IMR-90 (cell line): ENCODE data around the gene FAIM2. TPM values are rescaled to one million over a fixed set of nuclear protein-coding genes. Genes with fewer than 3 reads are reported as not detected.

Experiments
- ATAC-seq: fragments of 200-7000 bp; cut with Tn5 transposase; 2 replicates; pipeline ENCODE4 v1.9.1; 2020; ENCODE audit warnings: low read depth, mild to moderate bottlenecking, moderate library complexity
- BruUV-seq: library from RNA; stranded (reverse); fragments of 400-500 nt; replicated peaks from 2 replicates; lab custom pipeline; 2021; lab: Mats Ljungman, UMichigan
- CTCF ChIA-PET: fragments of 300-600 bp; formaldehyde crosslinking; extraction: SDS; loops from one replicate; lab custom pipeline; 2021; ENCODE audit warnings: antibody characterized with exemption; lab: Yijun Ruan, JAX
- POLR2A ChIA-PET: fragments of 300-600 bp; sonication (Branson Sonifier 250); formaldehyde crosslinking; loops from one replicate; lab custom pipeline; 2022; ENCODE audit warnings: antibody characterized with exemption; ENCODE audit not compliant: unreplicated experiment; lab: Charles Lee
- DNase-seq: peaks from one replicate; pipeline ENCODE4 v3.0.0; 2013
- H2AFZ ChIP-seq: replicated peaks from 2 replicates; pipeline ENCODE3; 2013; ENCODE audit warnings: low read length, mild to moderate bottlenecking; ENCODE audit not compliant: poor library complexity
- H2AK5ac ChIP-seq: 2 replicates; pipeline ENCODE4 v1.6.1; 2013; ENCODE audit warnings: low read depth, low read length, inconsistent platforms
- H2AK9ac ChIP-seq: replicated peaks from 2 replicates; pipeline ENCODE3; 2013; ENCODE audit warnings: mild to moderate bottlenecking, low read depth, low read length, moderate library complexity; ENCODE audit not compliant: poor library complexity
- H2BK120ac ChIP-seq: 2 replicates; pipeline ENCODE4 v1.6.1; 2013; ENCODE audit warnings: low read depth, low read length, inconsistent platforms
- H2BK15ac ChIP-seq: 3 replicates; pipeline ENCODE4 v1.6.1; 2013; ENCODE audit warnings: low read depth, low read length, inconsistent platforms
- H2BK20ac ChIP-seq: 2 replicates; pipeline ENCODE4 v1.6.1; 2013; ENCODE audit warnings: low read depth, mild to moderate bottlenecking, inconsistent platforms, low read length, moderate library complexity
- H2BK5ac ChIP-seq: 2 replicates; pipeline ENCODE4 v1.6.1; 2013; ENCODE audit warnings: mild to moderate bottlenecking, low read depth, low read length, inconsistent platforms; ENCODE audit not compliant: poor library complexity, severe bottlenecking
- H3K14ac ChIP-seq: replicated peaks from 2 replicates; pipeline ENCODE4 v1.6.1; 2013; ENCODE audit warnings: low read depth, low read length, inconsistent platforms
- H3K18ac ChIP-seq: 2 replicates; pipeline ENCODE4 v1.6.1; 2013; ENCODE audit warnings: low read depth, low read length, control low read depth
- H3K23ac ChIP-seq: 2 replicates; pipeline ENCODE4 v1.6.1; 2013; ENCODE audit warnings: low read depth, low read length, inconsistent platforms
- H3K27ac ChIP-seq: 2 replicates; pipeline ENCODE4 v1.5.1; 2013; ENCODE audit warnings: mild to moderate bottlenecking, control low read depth, low read length; ENCODE audit not compliant: insufficient read depth
- H3K27me3 ChIP-seq: 2 replicates; pipeline ENCODE4 v1.6.1; 2013; ENCODE audit warnings: low read length; ENCODE audit not compliant: control insufficient read depth, insufficient read depth
- H3K36me3 ChIP-seq: 2 replicates; pipeline ENCODE4 v1.6.1; 2013; ENCODE audit warnings: low read length, mixed read lengths; ENCODE audit not compliant: control insufficient read depth, insufficient read depth
- H3K4ac ChIP-seq: 2 replicates; pipeline ENCODE4 v1.6.1; 2013; ENCODE audit warnings: low read depth, low read length, inconsistent platforms
- H3K4me1 ChIP-seq: 2 replicates; pipeline ENCODE4 v1.6.1; 2013; ENCODE audit warnings: low read length, mixed read lengths; ENCODE audit not compliant: control insufficient read depth, insufficient read depth
- H3K4me2 ChIP-seq: 2 replicates; pipeline ENCODE4 v1.6.1; 2013; ENCODE audit warnings: low read depth, mild to moderate bottlenecking, control low read depth, low read length, moderate library complexity
- H3K4me3 ChIP-seq: 2 replicates; pipeline ENCODE4 v1.5.1; 2013; ENCODE audit warnings: low read depth, mild to moderate bottlenecking, control low read depth, low read length, moderate library complexity; ENCODE audit not compliant: insufficient read depth
- H3K56ac ChIP-seq: 2 replicates; pipeline ENCODE4 v1.6.1; 2013; ENCODE audit warnings: low read length, inconsistent platforms; ENCODE audit not compliant: insufficient read depth; ENCODE audit errors: extremely low read depth
- H3K79me1 ChIP-seq, 2 experiments: 2 replicates each; pipeline ENCODE4 v1.6.1; 2013; ENCODE audit warnings: low read length in 2 of 2, inconsistent platforms in 1 of 2, low read depth in 1 of 2
- H3K9ac ChIP-seq: 2 replicates; pipeline ENCODE4 v1.6.1; 2013; ENCODE audit warnings: low read depth, low read length, control low read depth
- H3K9me1 ChIP-seq: 2 replicates; pipeline ENCODE4 v1.6.1; 2013; ENCODE audit warnings: low read length, inconsistent platforms; ENCODE audit not compliant: insufficient read depth
- H3K9me3 ChIP-seq: 2 replicates; pipeline ENCODE4 v1.6.1; 2013; ENCODE audit warnings: low read length; ENCODE audit not compliant: control insufficient read depth, insufficient read depth
- H4K20me1 ChIP-seq: 2 replicates; pipeline ENCODE4 v1.6.1; 2013; ENCODE audit warnings: low read length, inconsistent platforms; ENCODE audit not compliant: insufficient read depth
- H4K5ac ChIP-seq: 2 replicates; pipeline ENCODE4 v1.6.1; 2013; ENCODE audit warnings: mild to moderate bottlenecking, low read depth, low read length, control low read depth
- H4K8ac ChIP-seq, 2 experiments: 2 replicates each; pipeline ENCODE4 v1.6.1; 2013; ENCODE audit warnings: low read depth in 2 of 2, low read length in 2 of 2, control low read depth in 1 of 2, inconsistent platforms in 1 of 2
- H4K91ac ChIP-seq: 2 replicates; pipeline ENCODE4 v1.6.1; 2013; ENCODE audit warnings: low read depth, low read length, inconsistent platforms; ENCODE audit not compliant: insufficient read depth
- CEBPB ChIP-seq: IDR thresholded peaks from 2 replicates; pipeline ENCODE4 v1.6.1; 2012; ENCODE audit warnings: low read depth, low read length, improper control_type of control experiment
- CHD1 ChIP-seq: IDR thresholded peaks from 2 replicates; pipeline ENCODE4 v1.6.1; 2012; ENCODE audit warnings: low read depth, low read length, improper control_type of control experiment
- FOS ChIP-seq: fragments of 150-350 bp; IDR thresholded peaks from 2 replicates; pipeline ENCODE4 v1.6.1; 2016; ENCODE audit warnings: low read depth, low read length
- MAFK ChIP-seq: IDR thresholded peaks from 2 replicates; pipeline ENCODE4 v1.6.1; 2012; ENCODE audit warnings: low read depth, low read length, improper control_type of control experiment
- USF2 ChIP-seq: fragments of 150-350 bp; IDR thresholded peaks from 2 replicates; pipeline ENCODE4 v1.6.1; 2017; ENCODE audit warnings: mild to moderate bottlenecking, antibody characterized with exemption, low read length, low read depth
- WGBS, 2 experiments: methylation state at CpG; one replicate each; pipeline versions ENCODE4 v1.1.5 to v1.1.7; 2013; ENCODE audit warnings: missing lambda C conversion rate in 2 of 2; ENCODE audit not compliant: insufficient read length in 1 of 2; ENCODE audit errors: extremely low coverage in 2 of 2; 5-methylcytosine and 5-hydroxymethylcytosine counted together
- dilution Hi-C: fragments of 300-500 bp; cut with HindIII; formaldehyde crosslinking; loops from one replicate; pipeline ENCODE4 v1.14.3; 2018; ENCODE audit warnings: low sequenced_read_pairs; ENCODE audit not compliant: unreplicated experiment
- in situ Hi-C: fragments of 300-500 bp; cut with MboI; formaldehyde crosslinking; loops from 3 replicates; pipeline ENCODE4 v1.14.3; 2019; ENCODE audit warnings: low sequenced_read_pairs, inconsistent platforms, mixed read lengths
- intact Hi-C: fragments of 100-400 bp; cut with micrococcal nuclease; formaldehyde crosslinking; loops from 2 replicates; pipeline ENCODE4 v1.10.0; 2022
- polyA plus RNA-seq, 3 experiments: library from polyadenylated mRNA; depleted of rRNA; stranded (reverse); fragments of >200 nt; gene quantifications; 2 replicates each; pipeline ENCODE4 v1.2.3, GENCODE V29; 2012; ENCODE audit warnings: low replicate concordance in 1 of 3
- total RNA-seq: library from RNA; depleted of rRNA; stranded (reverse); fragments of >200 nt; gene quantifications from 2 replicates; pipeline ENCODE4 v1.2.3, GENCODE V29; 2012
- TF ChIP-seq, protein P1 (sequence below): fragments of 150-350 bp; IDR thresholded peaks from 2 replicates; pipeline ENCODE4 v1.6.1; 2016; ENCODE audit warnings: low read depth, mild to moderate bottlenecking, low read length, moderate library complexity, borderline replicate concordance

FAIM2 gene
- total and polyA plus RNA-seq, 2 of the 4 experiments (the other 2 are of a cell fraction) = 0.72 to 5.3 TPM

- Histone ChIP-seq H3K27me3 (peaks cover 17% of the 10 kb centered on the region), H4K5ac (no peak overlapping the region), H3K79me1 (no peaks in the 10 kb centered on the region; a peak in 1 of 4 replicates), H3K18ac (no peak overlapping the region), H3K4me1 (no peaks in the 10 kb centered on the region), H3K27ac (no peak overlapping the region), H2BK20ac (no peak overlapping the region), H3K9me3 (no peaks in the 10 kb centered on the region), H3K36me3 (no peaks in the 10 kb centered on the region), H2AK5ac (no peak overlapping the region), H3K4ac (no peak overlapping the region), H2BK15ac (no peak overlapping the region), H3K4me2 (no peak overlapping the region), H2AFZ (no peak overlapping the region), H3K14ac (no peak overlapping the region), H3K4me3 (no peak overlapping the region), H4K91ac (no peak overlapping the region), H2BK120ac (no peak overlapping the region), H4K20me1 (no peaks in the 10 kb centered on the region), H3K9me1 (0 out of 2 replicates have a peak, but pooled peaks cover 6% of the 10 kb centered on the region), H2BK5ac (no peak overlapping the region), H2AK9ac (peak overlapping the region; percentile 38), H3K9ac (no peak overlapping the region), H3K23ac (no peak overlapping the region), H4K8ac (no peak overlapping the region), H3K56ac (no peak overlapping the region)
- ChIA-PET CTCF (no interaction called here), POLR2A (no interaction called here)
- dilution Hi-C loops (no loop called here), in situ Hi-C loops (no loop called here), intact Hi-C loops (no loop called here)
- TF ChIP-seq USF2 = no peak
- no peak for TF ChIP-seq CEBPB
- TF ChIP-seq FOS = no peak
- TF ChIP-seq CHD1 = no peak
- TF ChIP-seq, protein P1, sequence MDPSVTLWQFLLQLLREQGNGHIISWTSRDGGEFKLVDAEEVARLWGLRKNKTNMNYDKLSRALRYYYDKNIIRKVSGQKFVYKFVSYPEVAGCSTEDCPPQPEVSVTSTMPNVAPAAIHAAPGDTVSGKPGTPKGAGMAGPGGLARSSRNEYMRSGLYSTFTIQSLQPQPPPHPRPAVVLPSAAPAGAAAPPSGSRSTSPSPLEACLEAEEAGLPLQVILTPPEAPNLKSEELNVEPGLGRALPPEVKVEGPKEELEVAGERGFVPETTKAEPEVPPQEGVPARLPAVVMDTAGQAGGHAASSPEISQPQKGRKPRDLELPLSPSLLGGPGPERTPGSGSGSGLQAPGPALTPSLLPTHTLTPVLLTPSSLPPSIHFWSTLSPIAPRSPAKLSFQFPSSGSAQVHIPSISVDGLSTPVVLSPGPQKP = no peak
- TF ChIP-seq MAFK = no peak
- WGBS, 2 experiments = no CpG with 5 or more reads among the region's 5 CpGs
- no TSS peak for BruUV-seq
- no peak for ATAC-seq
- no peak for DNase-seq
These were observed 14.1 kb upstream of the FAIM2 start for GRCh38 chr12:49917788-49918173.
